Heart left ventricle (tissue), 16 donors: ENCODE data around the gene RTL5. TPM values are rescaled to one million over a fixed set of nuclear protein-coding genes. Genes with fewer than 3 reads are reported as not detected.

Experiments used
- ATAC-seq, 4 donors: fragments of 200-7000 bp; cut with Tn5 transposase; one replicate each; pipeline ENCODE4 v1.9.1; 2020 to 2022; ENCODE audit warnings: moderate library complexity in 4 of 4, mild to moderate bottlenecking in 3 of 4, moderate number of reproducible peaks in 1 of 4
- DNase-seq, 5 donors: peaks; one replicate each; pipeline ENCODE4 v3.0.0-alpha.2; 2020
- H3K27ac ChIP-seq, 12 donors: fragments of 200-600 bp; sonication (generic) in 4 of 12; one replicate each; pipeline versions ENCODE4 v1.5.0 to v1.8.0; 2016 to 2022; ENCODE audit warnings: mild to moderate bottlenecking in 2 of 12
- H3K27me3 ChIP-seq, 9 donors: fragments of 200-600 bp; sonication (generic) in 2 of 9; one replicate each; pipeline versions ENCODE4 v1.5.1 to v1.8.0; 2016 to 2022; ENCODE audit warnings: mild to moderate bottlenecking in 3 of 9
- H3K36me3 ChIP-seq, 9 donors: fragments of 200-600 bp; sonication (generic) in 2 of 9; one replicate each; pipeline versions ENCODE4 v1.5.0 to v1.8.0; 2018 to 2022; ENCODE audit warnings: mild to moderate bottlenecking in 2 of 9
- H3K4me1 ChIP-seq, 12 donors: fragments of 200-600 bp; sonication (generic) in 4 of 12; one replicate each; pipeline versions ENCODE4 v1.5.0 to v1.8.0; 2016 to 2022; ENCODE audit warnings: mild to moderate bottlenecking in 3 of 12
- H3K4me3 ChIP-seq, 12 donors: fragments of 200-600 bp; sonication (generic) in 4 of 12; one replicate each; pipeline versions ENCODE4 v1.5.0 to v1.8.0; 2017 to 2022; ENCODE audit warnings: mild to moderate bottlenecking in 9 of 12, moderate library complexity in 4 of 12
- H3K9me3 ChIP-seq, 12 donors: fragments of 200-600 bp; sonication (generic) in 4 of 12; one replicate each; pipeline versions ENCODE4 v1.5.0 to v1.8.0; 2016 to 2022; ENCODE audit warnings: mild to moderate bottlenecking in 1 of 12
- CTCF ChIP-seq, 12 donors: fragments of 200-600 bp; sonication (generic) in 4 of 12; IDR thresholded peaks; one replicate each; pipeline versions ENCODE4 v1.5.0 to v1.8.0; 2018 to 2022; ENCODE audit warnings: antibody characterized with exemption in 12 of 12, mild to moderate bottlenecking in 5 of 12
- POLR2A ChIP-seq, 2 donors: fragments of 450-650 bp; IDR thresholded peaks; one replicate each; pipeline ENCODE4 v1.6.1; 2017; ENCODE audit warnings: antibody characterized with exemption in 2 of 2, mild to moderate bottlenecking in 2 of 2, moderate library complexity in 2 of 2
- WGBS, 4 donors: extraction: QIAGEN DNeasy Blood & Tissue Kit in 2 of 4; methylation state at CpG; one replicate each; pipeline versions ENCODE4 v1.1.5 to v1.1.7; 2013 to 2018; 5-methylcytosine and 5-hydroxymethylcytosine counted together
- intact Hi-C, 10 donors: fragments of 100-400 bp; cut with DNase I; formaldehyde crosslinking; loops; one replicate each; pipeline versions ENCODE4 v1.11.1 to v1.14.2; 2022
- polyA plus RNA-seq, 2 donors: library from polyadenylated mRNA; stranded (reverse); fragments of 200-250 nt; gene quantifications; one replicate each; pipeline ENCODE4 v1.2.3, GENCODE V29; 2013
- total RNA-seq, 9 donors: library from RNA; depleted of rRNA in 2 of 9; stranded (reverse); fragments of >200 nt in 2 of 9; fragmentation: NEBNext Ultra II Directional in 3 of 9; extraction: Animal tissue kit (Norgen Biotek cat#: 25700) in 3 of 9; gene quantifications; one replicate each; pipeline versions ENCODE4 v1.1.0 to v1.2.4, GENCODE V29; 2016 to 2023
- donor health status: ischemic (EF 13 %, LVEDD 7.1; RV severe dilation, severe dysfunction).
- donor health status: healthy with polysubstance abuse.
- donor health status: DM: no; HTN: yes; CAD: no.
- donor health status: DM: no; HTN: no; CAD: no.
- donor health status: ischemic (EF 25% LVEDD 6.9; RV normal size, moderate dysfunction).
- donor health status: ischemic (EF 25% LVEDD 5.7; RV mildly dilated, moderate dysfunction).
- donor health status: healthy.
- donor health status: DM: yes; HTN: yes; CAD: no.
- donor health status: ischemic (EF 35%, LVEDD 5.7; RV mildly dilated, moderate dysfunction).
- donor health status: nonischemic (EF 11% LVEDD 7.7; RV severe dilation, severe dysfunction).
- donor health status: DM: yes; HTN: yes; CAD: no.
- donor health status: PGD.
- donor health status: ischemic (EF 29% LVEDD 5.4; RV normal size, mild dysfunction).
- donor health status: nonischemic (EF 23%, LVEDD 6.1; RV moderate dilation, normal function).

RTL5 gene
- total and polyA plus RNA-seq, 11 donors: 1.2 to 6.0 (median 2.5) TPM

GRCh38 chrX:72142094-72142793 lies 10.5 kb upstream of the RTL5 start:
- WGBS, 4 donors: 60 to 85% (median 62%) methylated on average over 8 of the region's 8 CpGs
- H3K4me3 ChIP-seq: no peak overlapping the region
- ATAC-seq (no peak), DNase-seq (no peak)
- peaks cover 0 to 24% (median 7%) of the 10 kb centered on the region in 9 donors for H3K36me3 ChIP-seq
- TF ChIP-seq CTCF (IDR thresholded peaks at IDR 0.05) (no peak), POLR2A (IDR thresholded peaks at IDR 0.05) (no peak)
- H3K9me3 ChIP-seq: no peaks in the 10 kb centered on the region
- peaks cover 0 to 6% (median 0%) of the 10 kb centered on the region in 12 donors for H3K4me1 ChIP-seq
- no peak overlapping the region for H3K27ac ChIP-seq
- intact Hi-C loops: no loop called here
- H3K27me3 ChIP-seq: peaks cover 0 to 42% (median 0%) of the 10 kb centered on the region in 9 donors

DNA sequence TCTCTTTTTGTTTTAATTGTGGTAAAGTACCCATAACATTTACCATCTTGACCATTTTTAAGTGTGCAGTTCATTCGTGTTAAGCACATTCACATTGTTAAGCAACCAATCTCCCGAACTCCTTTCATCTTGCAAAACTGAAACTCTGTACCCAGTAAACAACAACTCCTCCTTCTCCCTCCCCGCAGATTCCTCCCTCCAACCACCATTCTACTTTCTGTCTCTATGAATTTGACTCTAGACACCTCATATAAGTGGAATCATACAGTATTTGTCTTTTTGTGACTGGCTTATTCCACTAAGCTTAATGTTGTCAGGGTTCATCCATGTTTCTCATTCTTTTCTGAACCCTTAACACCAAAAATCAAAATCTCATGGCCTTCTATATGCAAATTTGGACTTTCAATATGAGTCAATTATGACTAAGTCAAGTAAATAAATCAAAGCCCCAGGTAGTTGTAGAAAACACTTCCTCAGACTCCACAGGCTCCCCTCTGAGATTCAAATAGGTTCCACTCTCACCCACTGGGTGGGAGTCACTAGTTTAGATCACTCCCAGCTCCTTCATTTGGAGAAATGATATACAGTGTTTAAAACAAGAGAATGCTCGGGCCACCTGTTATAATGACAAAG lies 9.8 kb upstream of the RTL5 start:
- DNase-seq (no peak), ATAC-seq (no peak)
- TF ChIP-seq CTCF (IDR thresholded peaks at IDR 0.05): no peak
- no peak for TF ChIP-seq POLR2A (IDR thresholded peaks at IDR 0.05)
- H3K9me3 ChIP-seq: no peaks in the 10 kb centered on the region
- peaks cover 0 to 6% (median 0%) of the 10 kb centered on the region in 12 donors for H3K4me1 ChIP-seq
- intact Hi-C loops: no loop called here
- peaks cover 0 to 41% (median 0%) of the 10 kb centered on the region in 9 donors for H3K27me3 ChIP-seq
- H3K27ac ChIP-seq: no peak overlapping the region
- whole genome bisulfite sequencing, 4 donors: 74 to 94% (median 84%) methylated on average over 4 of the region's 4 CpGs
- no peak overlapping the region for H3K4me3 ChIP-seq
- peaks cover 0 to 24% (median 7%) of the 10 kb centered on the region in 9 donors for H3K36me3 ChIP-seq

GRCh38 chrX:72139538-72139937 lies 7.8 kb upstream of the RTL5 start:
- H3K36me3 ChIP-seq: peaks cover 0 to 27% (median 7%) of the 10 kb centered on the region in 9 donors
- no peak overlapping the region for H3K4me3 ChIP-seq
- peaks cover 0 to 6% (median 0%) of the 10 kb centered on the region in 12 donors for H3K4me1 ChIP-seq
- DNase-seq (no peak), ATAC-seq (no peak)
- WGBS, 4 donors: 82 to 94% (median 91%) methylated on average over 6 to 8 of the region's 8 CpGs
- no peaks in the 10 kb centered on the region for H3K9me3 ChIP-seq
- intact Hi-C loops: no loop called here
- TF ChIP-seq POLR2A (IDR thresholded peaks at IDR 0.05) (no peak), CTCF (IDR thresholded peaks at IDR 0.05) (no peak)
- H3K27me3 ChIP-seq: peaks cover 0 to 30% (median 0%) of the 10 kb centered on the region in 9 donors
- no peak overlapping the region for H3K27ac ChIP-seq

DNA sequence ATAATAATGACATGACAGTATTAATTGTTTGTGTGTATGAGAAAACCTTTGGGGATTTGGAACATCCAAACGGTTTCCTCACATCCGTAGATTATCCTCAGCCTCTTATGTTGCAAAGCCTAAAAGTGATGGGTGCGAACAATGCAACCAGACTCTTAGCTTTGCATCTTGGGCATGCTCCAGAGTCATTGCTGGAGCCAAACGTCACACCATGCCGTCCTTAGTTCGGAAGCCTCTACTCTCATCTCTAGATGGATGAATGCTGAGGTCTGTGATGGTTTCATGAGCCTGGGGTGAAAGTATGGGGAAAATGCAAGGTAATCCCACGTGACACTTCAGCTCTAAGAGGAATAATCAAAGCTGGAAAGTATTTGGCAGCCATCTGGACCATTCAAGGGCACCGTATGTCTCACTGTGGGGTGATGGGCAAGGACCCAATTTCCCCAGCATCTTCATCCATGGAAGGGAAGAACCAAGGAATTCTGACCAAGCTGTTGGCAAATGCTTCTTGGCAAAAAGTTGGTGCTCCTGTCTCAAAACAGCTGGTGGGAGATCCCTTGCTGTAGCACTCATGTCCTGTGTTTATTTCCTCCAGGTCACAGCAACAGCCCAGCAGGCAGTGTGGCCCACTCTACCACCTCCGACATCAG lies 6.3 kb upstream of the RTL5 start:
- 70 to 84% (median 78%) methylated on average over 9 of the region's 9 CpGs for WGBS, 4 donors
- peaks cover 0 to 6% (median 0%) of the 10 kb centered on the region in 12 donors for H3K4me1 ChIP-seq
- intact Hi-C loops: no loop called here
- no peak for ATAC-seq
- H3K27ac ChIP-seq: no peak overlapping the region
- no peaks in the 10 kb centered on the region for H3K9me3 ChIP-seq
- peaks cover 0 to 17% (median 4%) of the 10 kb centered on the region in 9 donors for H3K36me3 ChIP-seq
- TF ChIP-seq CTCF (IDR thresholded peaks at IDR 0.05) (no peak), POLR2A (IDR thresholded peaks at IDR 0.05) (no peak)
- no peak for DNase-seq
- peaks cover 0 to 29% (median 0%) of the 10 kb centered on the region in 9 donors for H3K27me3 ChIP-seq
- H3K4me3 ChIP-seq: no peak overlapping the region
